Psoas muscle (tissue), 8 donors: ENCODE results near the gene DRAXIN. TPM values are rescaled to one million over a fixed set of nuclear protein-coding genes. Genes with fewer than 3 reads are reported as not detected.
A peak's percentile ranks its signal among the peaks of the same experiment; 100 is the strongest.

Experiments
- ATAC-seq, 4 donors: fragments of 200-7000 bp; cut with Tn5 transposase; one replicate each; pipeline ENCODE4 v1.9.1; 2020; ENCODE audit warnings: moderate library complexity in 3 of 4, mild to moderate bottlenecking in 2 of 4
- DNase-seq, 2 donors: peaks; one replicate each; pipeline ENCODE4 v3.0.0-alpha.2; 2020
- H3K27ac ChIP-seq: fragments of 200-600 bp; one replicate; pipeline ENCODE4 v1.8.0; 2022
- H3K27me3 ChIP-seq, 3 donors: fragments of 200-600 bp in 1 of 3; one replicate each; pipeline versions ENCODE4 v1.6.1 to v1.8.0; 2013 to 2022; ENCODE audit warnings: low read length in 2 of 3, mild to moderate bottlenecking in 2 of 3, moderate library complexity in 1 of 3; ENCODE audit not compliant: insufficient read depth in 3 of 3
- H3K36me3 ChIP-seq, 2 donors: fragments of 200-600 bp in 1 of 2; one replicate each; pipeline versions ENCODE4 v1.6.1 to v1.8.0; 2013 to 2022; ENCODE audit warnings: low read depth in 1 of 2, mild to moderate bottlenecking in 1 of 2, moderate library complexity in 1 of 2; ENCODE audit not compliant: insufficient read depth in 1 of 2
- H3K4me1 ChIP-seq: fragments of 200-600 bp; one replicate; pipeline ENCODE4 v1.8.0; 2022
- H3K4me3 ChIP-seq: fragments of 200-600 bp; one replicate; pipeline ENCODE4 v1.8.0; 2022; ENCODE audit warnings: mild to moderate bottlenecking
- H3K9me3 ChIP-seq: fragments of 200-600 bp; one replicate; pipeline ENCODE4 v1.8.0; 2022
- WGBS, 3 donors: extraction: QIAGEN DNeasy Blood & Tissue Kit; methylation state at CpG; one replicate each; pipeline versions ENCODE4 v1.1.6 to v1.1.7; 2013; 5-methylcytosine and 5-hydroxymethylcytosine counted together
- intact Hi-C, 2 donors: fragments of 100-400 bp; cut with DNase I; formaldehyde crosslinking; loops; one replicate each; pipeline versions ENCODE4 v1.11.0 to v1.14.2; 2022
- polyA plus RNA-seq, 3 donors: library from polyadenylated mRNA; stranded (reverse); fragments of 200-250 nt; gene quantifications; one replicate each; pipeline ENCODE4 v1.2.3, GENCODE V29; 2013
- total RNA-seq, 4 donors: library from RNA; stranded (reverse); fragmentation: NEBNext Ultra II Directional in 2 of 4; extraction: Animal tissue kit (Norgen Biotek cat#: 25700) in 2 of 4; gene quantifications; one replicate each; pipeline versions ENCODE4 v1.2.1 to v1.2.4, GENCODE V29; 2021 to 2023
- TF ChIP-seq, protein P1 (sequence below): fragments of 200-600 bp; IDR thresholded peaks from one replicate; pipeline ENCODE4 v1.8.0; 2022; ENCODE audit warnings: antibody characterized with exemption
- donor health status: healthy with polysubstance abuse.
- donor health status: DM: no; HTN: no; CAD: no; lungs with moderate emphysema.
- donor health status: Bipolar disorder and iron deficiency.
- donor health status: healthy.
- donor health status: DM: yes; HTN: yes; CAD: no.
- donor health status: DM: no; HTN: no; CAD: no.
- donor health status: DM: no; HTN: no; CAD: no.
- donor health status: DM: yes; HTN: yes; CAD: no.

The DRAXIN gene
- total and polyA plus RNA-seq, 7 donors, result 0.01 to 0.65 (median 0.04) TPM; not detected in 4

DNA sequence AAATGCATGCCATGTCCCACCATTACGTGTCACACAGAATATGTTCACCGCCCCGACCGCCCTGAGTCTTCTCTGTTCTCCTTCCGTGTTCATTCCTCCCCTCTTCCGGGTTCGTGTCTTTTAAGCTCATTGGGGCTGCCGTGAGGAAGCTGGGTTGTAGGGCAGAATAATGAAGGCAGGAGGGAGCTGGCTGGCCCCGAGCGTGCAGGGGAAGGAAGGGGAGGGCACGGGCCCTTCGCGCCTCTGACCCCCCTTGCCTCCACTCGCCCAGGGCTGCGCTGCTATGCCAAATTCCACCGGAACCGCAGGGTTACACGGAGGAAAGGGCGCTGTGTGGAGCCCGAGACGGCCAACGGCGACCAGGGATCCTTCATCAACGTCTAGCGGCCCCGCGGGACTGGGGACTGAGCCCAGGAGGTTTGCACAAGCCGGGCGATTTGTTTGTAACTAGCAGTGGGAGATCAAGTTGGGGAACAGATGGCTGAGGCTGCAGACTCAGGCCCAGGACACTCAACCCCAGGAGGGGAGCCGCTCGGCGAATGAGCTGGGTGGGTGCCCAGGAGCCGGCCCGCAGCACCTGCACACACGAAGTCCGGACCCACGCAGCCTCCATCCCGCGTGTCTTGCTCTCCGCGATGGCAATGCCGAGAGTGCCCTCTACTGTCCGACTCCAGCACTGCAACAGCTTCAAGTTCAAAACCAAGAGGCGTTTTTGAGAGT is 28.0 kb downstream of the DRAXIN start:
- no peak overlapping the region for H3K27ac ChIP-seq
- TF ChIP-seq, protein P1, sequence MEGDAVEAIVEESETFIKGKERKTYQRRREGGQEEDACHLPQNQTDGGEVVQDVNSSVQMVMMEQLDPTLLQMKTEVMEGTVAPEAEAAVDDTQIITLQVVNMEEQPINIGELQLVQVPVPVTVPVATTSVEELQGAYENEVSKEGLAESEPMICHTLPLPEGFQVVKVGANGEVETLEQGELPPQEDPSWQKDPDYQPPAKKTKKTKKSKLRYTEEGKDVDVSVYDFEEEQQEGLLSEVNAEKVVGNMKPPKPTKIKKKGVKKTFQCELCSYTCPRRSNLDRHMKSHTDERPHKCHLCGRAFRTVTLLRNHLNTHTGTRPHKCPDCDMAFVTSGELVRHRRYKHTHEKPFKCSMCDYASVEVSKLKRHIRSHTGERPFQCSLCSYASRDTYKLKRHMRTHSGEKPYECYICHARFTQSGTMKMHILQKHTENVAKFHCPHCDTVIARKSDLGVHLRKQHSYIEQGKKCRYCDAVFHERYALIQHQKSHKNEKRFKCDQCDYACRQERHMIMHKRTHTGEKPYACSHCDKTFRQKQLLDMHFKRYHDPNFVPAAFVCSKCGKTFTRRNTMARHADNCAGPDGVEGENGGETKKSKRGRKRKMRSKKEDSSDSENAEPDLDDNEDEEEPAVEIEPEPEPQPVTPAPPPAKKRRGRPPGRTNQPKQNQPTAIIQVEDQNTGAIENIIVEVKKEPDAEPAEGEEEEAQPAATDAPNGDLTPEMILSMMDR, result peak; percentile 93

DNA sequence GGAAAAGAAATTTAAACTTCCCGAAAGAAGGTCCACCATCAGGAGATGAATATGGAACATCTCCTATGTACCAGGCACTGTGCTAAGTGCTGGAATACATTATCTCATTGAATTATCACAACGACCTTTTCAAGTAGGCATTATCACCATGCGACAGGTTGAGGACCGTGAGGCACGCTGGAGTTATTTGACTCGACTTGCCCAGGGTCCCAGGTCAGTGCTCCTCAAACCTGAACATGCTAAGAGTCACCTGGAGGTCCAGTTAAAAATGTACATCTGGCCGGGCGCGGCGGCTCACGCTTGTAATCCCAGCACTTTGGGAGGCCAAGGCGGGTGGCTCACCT is 28.5 kb downstream of the DRAXIN start:
- no peak for DNase-seq
- Histone ChIP-seq H3K36me3 (no peaks in the 10 kb centered on the region), H3K4me3 (peak overlapping the region; percentile 37), H3K9me3 (no peaks in the 10 kb centered on the region), H3K27ac (no peak overlapping the region), H3K27me3 (peaks cover 0 to 4% (median 0%) of the 10 kb centered on the region in 3 donors), H3K4me1 (peaks cover 7% of the 10 kb centered on the region)
- 70 to 75% (median 75%) methylated on average over 12 of the region's 12 CpGs for WGBS, 3 donors
- ATAC-seq, result peak in 2 of 4 donors; percentile 18 to 33
- intact Hi-C loops, result no loop called here
- TF ChIP-seq, protein P1, result no peak

More for the DNA sequence above, 28.0 kb downstream of the DRAXIN start:
- WGBS, 3 donors, result 10 to 11% (median 11%) methylated on average over 44 of the region's 44 CpGs
- peak overlapping the region; percentile 37 for H3K4me3 ChIP-seq
- H3K4me1 ChIP-seq, result peaks cover 7% of the 10 kb centered on the region
- H3K36me3 ChIP-seq, result no peaks in the 10 kb centered on the region
- ATAC-seq, result peak; percentile 78 to 92 (median 84)
- peaks cover 0 to 4% (median 0%) of the 10 kb centered on the region in 3 donors for H3K27me3 ChIP-seq
- intact Hi-C loops, result loop anchor here (5.0 kb wide), 2 partner anchors 42 to 67 kb away; partner anchors contain the start of genes FBXO2 (in 1 of the 2) and FBXO44 (in 1 of the 2)
- H3K9me3 ChIP-seq, result no peaks in the 10 kb centered on the region
- peak; percentile 83 to 89 for DNase-seq

DNA sequence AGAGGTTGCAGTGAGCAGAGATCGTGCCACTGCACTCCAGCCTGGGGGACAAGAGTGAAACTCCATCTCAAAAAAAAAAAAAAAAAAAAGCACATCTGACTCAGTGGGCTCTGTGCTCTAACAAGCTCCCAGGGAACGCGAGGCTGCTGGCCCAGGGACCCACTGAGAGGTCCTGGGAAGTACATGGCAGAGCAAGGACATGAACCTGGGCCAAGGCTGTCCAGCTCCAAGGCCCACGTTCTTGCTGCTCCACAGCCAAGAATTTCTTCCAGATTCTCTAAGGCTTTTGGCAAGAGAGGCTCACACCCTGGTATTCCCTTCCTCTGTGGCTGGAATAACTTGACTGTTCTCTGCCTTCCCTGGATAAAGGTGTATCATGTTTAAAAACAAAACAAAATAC is 29.0 kb downstream of the DRAXIN start:
- DNase-seq, result no peak
- no peak overlapping the region for H3K4me3 ChIP-seq
- no peak overlapping the region for H3K27ac ChIP-seq
- intact Hi-C loops, result no loop called here
- no peaks in the 10 kb centered on the region for H3K9me3 ChIP-seq
- H3K36me3 ChIP-seq, result no peaks in the 10 kb centered on the region
- H3K4me1 ChIP-seq, result peaks cover 7% of the 10 kb centered on the region
- peak in 1 of 4 donors; percentile 29 for ATAC-seq
- WGBS, 3 donors, result 33 to 44% (median 40%) methylated on average over 4 of the region's 4 CpGs
- TF ChIP-seq, protein P1, result no peak
- H3K27me3 ChIP-seq, result peaks cover 0 to 4% (median 0%) of the 10 kb centered on the region in 3 donors

DNA sequence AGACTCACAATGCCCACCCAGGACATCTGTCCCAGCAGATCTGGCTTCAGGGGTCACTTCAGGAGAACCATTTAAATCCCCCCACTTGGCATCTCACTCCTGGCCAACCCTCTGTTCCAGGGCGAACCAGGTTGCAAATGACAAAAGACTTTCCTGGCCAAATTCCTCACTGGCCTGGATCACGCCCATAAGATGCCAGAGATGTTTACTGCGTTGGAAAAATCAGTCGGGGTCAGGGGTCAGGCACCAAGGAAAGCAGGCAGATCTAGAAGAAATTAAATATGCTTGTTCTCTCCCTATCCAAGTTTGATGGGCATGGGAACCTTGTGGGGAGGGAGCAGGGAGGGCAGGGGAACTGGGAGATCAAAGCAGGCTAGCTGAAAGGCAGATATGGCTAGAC is 29.8 kb downstream of the DRAXIN start:
- TF ChIP-seq, protein P1, result no peak
- H3K9me3 ChIP-seq, result no peaks in the 10 kb centered on the region
- 32 to 46% (median 44%) methylated on average over 4 of the region's 4 CpGs for WGBS, 3 donors
- intact Hi-C loops, result no loop called here
- no peaks in the 10 kb centered on the region for H3K36me3 ChIP-seq
- no peak for DNase-seq
- H3K4me3 ChIP-seq, result no peak overlapping the region
- no peak overlapping the region for H3K27ac ChIP-seq
- peaks cover 0 to 4% (median 0%) of the 10 kb centered on the region in 3 donors for H3K27me3 ChIP-seq
- peaks cover 7% of the 10 kb centered on the region for H3K4me1 ChIP-seq
- ATAC-seq, result no peak
